Astrocyte of the cerebellum (primary cell): Measurements from ENCODE around the gene CA9.
A peak's percentile ranks its signal among the peaks of the same experiment; 100 is the strongest.

Source experiments
- DNase-seq: peaks from one replicate; pipeline ENCODE4 v3.0.0-alpha.2; 2011; ENCODE audit warnings: low read depth
- H3K4me3 ChIP-seq: 2 replicates; pipeline ENCODE4 v1.5.1; 2011; ENCODE audit warnings: mild to moderate bottlenecking, low read depth, low read length, moderate library complexity
- CTCF ChIP-seq: IDR thresholded peaks from 2 replicates; pipeline ENCODE4 v1.5.1; 2012; ENCODE audit warnings: low read length, low read depth, moderate library complexity, mild to moderate bottlenecking; ENCODE audit errors: missing control alignments
- in situ Hi-C: cut with HindIII; loops from 2 replicates; pipeline ENCODE4 v1.10.0; 2017; ENCODE audit warnings: low sequenced_read_pairs

Gene CA9

GRCh38 chr9:35691757-35692301 is 18.1 kb downstream of the CA9 start:
- in situ Hi-C loops = loop anchor here (5.0 kb wide), 1 partner anchor 35 kb away; no protein-coding TSS in a partner anchor
- DNase-seq = no peak
- H3K4me3 ChIP-seq = peak overlapping the region; percentile 85
- TF ChIP-seq CTCF = no peak

- in situ Hi-C loops = no loop called here
- DNase-seq = no peak
- H3K4me3 ChIP-seq = no peak overlapping the region
- TF ChIP-seq CTCF = no peak
These were observed 22.2 kb downstream of the CA9 start for GRCh38 chr9:35695943-35696401.

- in situ Hi-C loops = no loop called here
- H3K4me3 ChIP-seq = no peak overlapping the region
- DNase-seq = no peak
- TF ChIP-seq CTCF = peak; percentile 97
These were observed 22.9 kb downstream of the CA9 start for GRCh38 chr9:35696520-35697215.

- H3K4me3 ChIP-seq = no peak overlapping the region
- TF ChIP-seq CTCF = no peak
- DNase-seq = no peak
- in situ Hi-C loops = no loop called here
These were observed 23.8 kb downstream of the CA9 start for GRCh38 chr9:35697486-35697885.

- no peak overlapping the region for H3K4me3 ChIP-seq
- DNase-seq = no peak
- no peak for TF ChIP-seq CTCF
- in situ Hi-C loops = no loop called here
These were observed 24.5 kb downstream of the CA9 start for GRCh38 chr9:35698231-35698630.

GRCh38 chr9:35700031-35700430 is 26.3 kb downstream of the CA9 start:
- no peak for DNase-seq
- no peak for TF ChIP-seq CTCF
- in situ Hi-C loops = no loop called here
- H3K4me3 ChIP-seq = no peak overlapping the region
